Adrenal gland (tissue), 5 donors: ENCODE results near the gene EYS.

Source experiments
- CTCF ChIP-seq, 6 experiments: fragments of 450-650 bp in 4 of 6; fragments of 200-600 bp in 2 of 6; sonication (generic) in 1 of 6; IDR thresholded peaks; 1 replicate in 5 of 6; 2 replicates in 1 of 6; pipeline versions ENCODE4 v1.5.1 to v1.8.0; 2016 to 2021; ENCODE audit warnings: antibody characterized with exemption in 6 of 6, mild to moderate bottlenecking in 2 of 6, moderate library complexity in 1 of 6
- POLR2A ChIP-seq, 2 donors: fragments of 450-650 bp; IDR thresholded peaks; one replicate each; pipeline ENCODE4 v1.6.1; 2017; ENCODE audit warnings: antibody characterized with exemption in 2 of 2, mild to moderate bottlenecking in 2 of 2, moderate library complexity in 1 of 2
- donor health status: DM: no; HTN: no; CAD: no.

GRCh38 chr6:63975699-63976098 is 1731.3 kb downstream of the EYS start:
- no peak for TF ChIP-seq CTCF (IDR thresholded peaks at IDR 0.05)
- no peak for TF ChIP-seq POLR2A (IDR thresholded peaks at IDR 0.05)
